ENCODE data around the gene PTPRT. TPM values are rescaled to one million over a fixed set of nuclear protein-coding genes. Genes with fewer than 3 reads are reported as not detected.

PTPRT gene
- total RNA-seq, 1 experiment from 2014 or later, result not detected

DNA sequence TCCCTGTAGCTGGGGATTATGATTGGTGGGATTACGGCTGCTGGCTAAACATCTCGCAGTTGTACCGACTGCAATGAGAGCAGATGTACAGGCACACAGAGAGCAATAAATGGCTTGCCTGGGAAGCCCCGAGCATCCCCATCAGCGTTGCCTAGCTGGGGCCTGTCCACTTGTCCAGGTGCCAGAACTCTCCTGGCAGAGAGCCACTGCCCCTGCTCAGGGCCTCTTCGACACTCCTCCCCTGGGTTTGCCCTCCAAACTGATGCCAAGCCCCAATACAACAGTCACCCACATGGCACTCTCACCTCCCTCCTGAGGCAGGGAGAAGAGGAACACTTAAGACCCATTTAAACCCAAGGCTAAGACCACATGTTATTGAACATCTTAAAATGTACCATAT is 715.1 kb downstream of the PTPRT start:
- Histone ChIP-seq H3K4me2 (ENCODE audit: low read length) (no peak overlapping the region), H3K9me2 (ENCODE audit: insufficient read depth) (no peaks in the 10 kb centered on the region), H3K4me3 (replicated peaks in 1 of 2; ENCODE audit: low read depth in 1 of 2, low read length in 2 of 2) (no peak overlapping the region), H3K9me3 (ENCODE audit: control insufficient read depth in 1 of 2, insufficient read depth in 1 of 2, low read depth in 1 of 2, low read length in 2 of 2) (peaks cover 16 to 21% of the 10 kb centered on the region in 2 experiments; a peak in 2 of 4 replicates), H4K20me1 (ENCODE audit: insufficient read depth) (no peaks in the 10 kb centered on the region), H3K27me3 (ENCODE audit: insufficient read depth, low read length) (no peaks in the 10 kb centered on the region), H3K79me2 (ENCODE audit: insufficient read depth, low read length) (no peaks in the 10 kb centered on the region), H3K36me3 (ENCODE audit: control insufficient read depth in 1 of 2, insufficient read depth in 2 of 2, low read length in 2 of 2) (no peaks in the 10 kb centered on the region), H3K27ac (ENCODE audit: low read depth, low read length) (no peak overlapping the region), H3K9ac (ENCODE audit: low read length) (no peak overlapping the region), H2AFZ (ENCODE audit: low read depth, low read length, poor library complexity, severe bottlenecking) (no peak overlapping the region), H3K4me1 (ENCODE audit: control insufficient read depth in 1 of 2, insufficient read depth in 2 of 2, low read length in 2 of 2) (no peaks in the 10 kb centered on the region)
- POLR2A ChIA-PET, result no interaction called here
- CTCF ChIA-PET, result no interaction called here
- no peak for TF ChIP-seq EGR1 (IDR thresholded peaks at IDR 0.05; ENCODE audit: low read depth)
- TF ChIP-seq CBX3 (IDR thresholded peaks at IDR 0.05; ENCODE audit: low read depth), result no peak
- TF ChIP-seq FOSL1 (IDR thresholded peaks at IDR 0.05; ENCODE audit: low read depth), result no peak
- no peak for TF ChIP-seq REST (IDR thresholded peaks at IDR 0.05; ENCODE audit: low read depth)
- TF ChIP-seq JUND (IDR thresholded peaks at IDR 0.05), result no peak
- no peak for TF ChIP-seq EZH2phosphoT487 (IDR thresholded peaks at IDR 0.05; ENCODE audit: borderline replicate concordance)
- TF ChIP-seq, protein P1, sequence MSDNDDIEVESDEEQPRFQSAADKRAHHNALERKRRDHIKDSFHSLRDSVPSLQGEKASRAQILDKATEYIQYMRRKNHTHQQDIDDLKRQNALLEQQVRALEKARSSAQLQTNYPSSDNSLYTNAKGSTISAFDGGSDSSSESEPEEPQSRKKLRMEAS (IDR thresholded peaks at IDR 0.05), result no peak
- TF ChIP-seq SIN3A (IDR thresholded peaks at IDR 0.05; ENCODE audit: low read depth), result no peak
- TF ChIP-seq ZNF274 (IDR thresholded peaks at IDR 0.05; ENCODE audit: low read depth, low read length), result no peak
- TF ChIP-seq ELF1 (IDR thresholded peaks at IDR 0.05; ENCODE audit: borderline replicate concordance, low read depth), result no peak
- no peak for TF ChIP-seq ATF3 (IDR thresholded peaks at IDR 0.05)
- TF ChIP-seq ZFX (IDR thresholded peaks at IDR 0.05), result no peak
- no peak for TF ChIP-seq EZH2 (IDR thresholded peaks at IDR 0.05)
- TF ChIP-seq, protein P2, sequence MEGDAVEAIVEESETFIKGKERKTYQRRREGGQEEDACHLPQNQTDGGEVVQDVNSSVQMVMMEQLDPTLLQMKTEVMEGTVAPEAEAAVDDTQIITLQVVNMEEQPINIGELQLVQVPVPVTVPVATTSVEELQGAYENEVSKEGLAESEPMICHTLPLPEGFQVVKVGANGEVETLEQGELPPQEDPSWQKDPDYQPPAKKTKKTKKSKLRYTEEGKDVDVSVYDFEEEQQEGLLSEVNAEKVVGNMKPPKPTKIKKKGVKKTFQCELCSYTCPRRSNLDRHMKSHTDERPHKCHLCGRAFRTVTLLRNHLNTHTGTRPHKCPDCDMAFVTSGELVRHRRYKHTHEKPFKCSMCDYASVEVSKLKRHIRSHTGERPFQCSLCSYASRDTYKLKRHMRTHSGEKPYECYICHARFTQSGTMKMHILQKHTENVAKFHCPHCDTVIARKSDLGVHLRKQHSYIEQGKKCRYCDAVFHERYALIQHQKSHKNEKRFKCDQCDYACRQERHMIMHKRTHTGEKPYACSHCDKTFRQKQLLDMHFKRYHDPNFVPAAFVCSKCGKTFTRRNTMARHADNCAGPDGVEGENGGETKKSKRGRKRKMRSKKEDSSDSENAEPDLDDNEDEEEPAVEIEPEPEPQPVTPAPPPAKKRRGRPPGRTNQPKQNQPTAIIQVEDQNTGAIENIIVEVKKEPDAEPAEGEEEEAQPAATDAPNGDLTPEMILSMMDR (IDR thresholded peaks at IDR 0.05 in 2 of 3, conservative IDR thresholded peaks at IDR 0.05 in 1 of 3; ENCODE audit: borderline replicate concordance in 1 of 3, insufficient read depth in 1 of 3, low read depth in 2 of 3, low read length in 2 of 3), result no peak
- TF ChIP-seq CEBPB (IDR thresholded peaks at IDR 0.05; ENCODE audit: low read depth), result no peak
- intact Hi-C loops (cut with micrococcal nuclease), result no loop called here
- RAD21 ChIA-PET (ENCODE audit: low non-redundant PET in 1 of 2, low total read pairs in 2 of 2, uncharacterized antibody in 2 of 2, unreplicated experiment in 2 of 2), result no interaction called here
- DNase-seq (ENCODE audit: low read depth, low spot score) (no peak), ATAC-seq (no peak)
- BruUV-seq (replicated peaks), result no TSS peak

Measured in HCT116 (cell line).